Calu3 (cell line): ENCODE measurements around the gene SLC5A10. TPM values are rescaled to one million over a fixed set of nuclear protein-coding genes. Genes with fewer than 3 reads are reported as not detected.

Source experiments
- BruUV-seq: library from RNA; stranded (reverse); fragments of 400-500 nt; replicated peaks from 2 replicates; lab custom pipeline; 2021; lab: Mats Ljungman, UMichigan
- CTCF ChIA-PET: fragments of 300-600 bp; sonication (Branson Sonifier 250); formaldehyde crosslinking; loops from one replicate; lab custom pipeline; 2022; ENCODE audit warnings: antibody characterized with exemption; lab: Charles Lee
- DNase-seq: peaks from one replicate; pipeline ENCODE4 v3.0.0; 2022
- H3K27ac Mint-ChIP-seq: one replicate; pipeline ENCODE4 v1.8.0; 2022; ENCODE audit warnings: mixed read lengths; ENCODE audit not compliant: unreplicated experiment
- H3K27me3 Mint-ChIP-seq: one replicate; pipeline ENCODE4 v1.8.0; 2022; ENCODE audit warnings: mixed read lengths; ENCODE audit not compliant: unreplicated experiment
- H3K36me3 Mint-ChIP-seq: one replicate; pipeline ENCODE4 v1.8.0; 2022; ENCODE audit warnings: mild to moderate bottlenecking, moderate library complexity, mixed read lengths; ENCODE audit not compliant: insufficient read depth, unreplicated experiment
- H3K4me1 Mint-ChIP-seq: one replicate; pipeline ENCODE4 v1.8.0; 2022; ENCODE audit warnings: mild to moderate bottlenecking, low read depth, mixed read lengths; ENCODE audit not compliant: unreplicated experiment
- H3K4me3 Mint-ChIP-seq: one replicate; pipeline ENCODE4 v1.8.0; 2022; ENCODE audit warnings: mild to moderate bottlenecking, low read depth, moderate library complexity, mixed read lengths; ENCODE audit not compliant: unreplicated experiment
- H3K9me3 Mint-ChIP-seq: one replicate; pipeline ENCODE4 v1.8.0; 2022; ENCODE audit warnings: low read depth, mixed read lengths; ENCODE audit not compliant: unreplicated experiment
- CTCF ChIP-seq: fragments of 200-600 bp; IDR thresholded peaks from one replicate; pipeline ENCODE4 v1.8.0; 2022; ENCODE audit warnings: antibody characterized with exemption; ENCODE audit not compliant: unreplicated experiment
- intact Hi-C: fragments of 100-400 bp; cut with micrococcal nuclease; formaldehyde crosslinking; loops from one replicate; pipeline ENCODE4 v1.10.0; 2022; ENCODE audit not compliant: unreplicated experiment
- total RNA-seq: library from RNA; stranded (reverse); gene quantifications from 2 replicates; pipeline ENCODE4 v1.2.3, GENCODE V29; 2022

Gene SLC5A10
- total RNA-seq, 1 experiment from 2014 or later = not detected

GRCh38 chr17:18976201-18976600 lies 24.2 kb downstream of the SLC5A10 start:
- CTCF ChIA-PET = no interaction called here
- no peak for DNase-seq
- intact Hi-C loops = no loop called here

GRCh38 chr17:18977021-18977420 lies 25.1 kb downstream of the SLC5A10 start:
- DNase-seq = no peak
- no peak for TF ChIP-seq CTCF
- intact Hi-C loops = no loop called here
- CTCF ChIA-PET = no interaction called here
- Mint-ChIP-seq H3K27ac (no peak overlapping the region), H3K36me3 (peaks cover 22% of the 10 kb centered on the region), H3K27me3 (no peaks in the 10 kb centered on the region), H3K9me3 (no peaks in the 10 kb centered on the region), H3K4me3 (no peak overlapping the region), H3K4me1 (peaks cover 3% of the 10 kb centered on the region)
- BruUV-seq = no TSS peak

More at GRCh38 chr17:18976201-18976600, 24.2 kb downstream of the SLC5A10 start:
- Mint-ChIP-seq H3K9me3 (no peaks in the 10 kb centered on the region), H3K27me3 (no peaks in the 10 kb centered on the region), H3K36me3 (peaks cover 18% of the 10 kb centered on the region), H3K4me1 (no peaks in the 10 kb centered on the region), H3K4me3 (no peak overlapping the region), H3K27ac (no peak overlapping the region)
- BruUV-seq = no TSS peak
- TF ChIP-seq CTCF = no peak

- BruUV-seq = no TSS peak
- Mint-ChIP-seq H3K9me3 (no peaks in the 10 kb centered on the region), H3K4me3 (no peak overlapping the region), H3K27me3 (no peaks in the 10 kb centered on the region), H3K27ac (no peak overlapping the region), H3K4me1 (peaks cover 8% of the 10 kb centered on the region), H3K36me3 (peaks cover 28% of the 10 kb centered on the region)
- CTCF ChIA-PET = no interaction called here
- TF ChIP-seq CTCF = no peak
- intact Hi-C loops = no loop called here
- DNase-seq = no peak
These were observed 25.7 kb downstream of the SLC5A10 start for GRCh38 chr17:18977646-18978045.

GRCh38 chr17:18978050-18978449 lies 26.1 kb downstream of the SLC5A10 start:
- intact Hi-C loops = no loop called here
- DNase-seq = no peak
- no peak overlapping the region for H3K27ac Mint-ChIP-seq
- peaks cover 28% of the 10 kb centered on the region for H3K36me3 Mint-ChIP-seq
- H3K27me3 Mint-ChIP-seq = no peaks in the 10 kb centered on the region
- no peak for TF ChIP-seq CTCF
- BruUV-seq = no TSS peak
- H3K4me1 Mint-ChIP-seq = peaks cover 8% of the 10 kb centered on the region
- CTCF ChIA-PET = no interaction called here
- no peaks in the 10 kb centered on the region for H3K9me3 Mint-ChIP-seq
- H3K4me3 Mint-ChIP-seq = no peak overlapping the region
